HG02973 (cell line): ENCODE data around the gene WRAP53.
"Not testable (repeated sequence)": the region's sequence is repeated elsewhere in the genome, so short reads cannot be mapped to it uniquely, and the experiment has no call there.

Source experiments
- ATAC-seq: cut with Tn5 transposase; IDR thresholded peaks from one replicate; pipeline ENCODE4 v1.9.1; 2021; ENCODE audit warnings: moderate library complexity; ENCODE audit not compliant: unreplicated experiment

Gene WRAP53

GRCh38 chr17:7687908-7688807, at the start of gene WRAP53:
TSS of gene WRAP53 (plus strand) at chr17:7688477. CDS start at chr17:7688649, 172 bp downstream.
- peak; percentile 56 for ATAC-seq

GRCh38 chr17:7640783-7641182, 47.5 kb upstream of the WRAP53 start:
- ATAC-seq, result no peak

DNA sequence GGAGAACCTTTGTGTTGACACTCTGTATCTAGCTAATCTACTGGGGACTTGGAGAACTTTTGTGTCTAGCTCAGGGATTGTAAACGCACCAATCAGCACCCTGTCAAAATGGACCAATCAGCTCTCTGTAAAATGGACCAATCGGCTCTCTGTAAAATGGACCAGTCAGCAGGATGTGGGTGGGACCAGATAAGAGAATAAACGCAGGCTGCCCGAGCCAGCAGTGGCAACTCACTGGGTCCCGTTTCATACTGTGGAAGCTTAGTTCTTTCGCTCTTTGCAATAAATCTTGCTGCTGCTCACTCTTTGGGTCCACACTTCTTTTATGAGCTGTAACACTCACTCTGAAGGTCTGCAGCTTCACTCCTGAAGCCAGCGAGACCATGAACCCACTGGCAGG, 46.6 kb upstream of the WRAP53 start:
- ATAC-seq, result not testable (repeated sequence)

DNA sequence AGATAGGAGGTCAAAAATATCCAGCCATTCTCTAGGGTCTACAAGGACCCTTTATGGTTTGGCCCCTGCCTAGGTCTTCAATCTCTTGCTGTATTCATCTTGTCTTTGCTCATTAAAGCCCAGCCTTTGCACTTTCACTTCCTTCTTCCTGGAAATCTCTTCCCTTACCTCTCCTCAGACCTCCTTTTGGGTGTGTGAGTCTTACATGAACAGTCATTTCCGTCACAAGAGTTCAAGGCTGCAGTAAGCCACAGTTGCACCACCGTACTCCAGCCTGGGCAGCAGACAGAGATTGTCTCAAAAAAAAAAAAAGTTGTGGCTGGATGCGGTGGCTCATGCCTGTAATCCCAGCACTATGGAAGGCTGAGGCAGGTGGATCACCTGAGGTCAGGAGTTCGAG, 43.5 kb upstream of the WRAP53 start:
- no peak for ATAC-seq

DNA sequence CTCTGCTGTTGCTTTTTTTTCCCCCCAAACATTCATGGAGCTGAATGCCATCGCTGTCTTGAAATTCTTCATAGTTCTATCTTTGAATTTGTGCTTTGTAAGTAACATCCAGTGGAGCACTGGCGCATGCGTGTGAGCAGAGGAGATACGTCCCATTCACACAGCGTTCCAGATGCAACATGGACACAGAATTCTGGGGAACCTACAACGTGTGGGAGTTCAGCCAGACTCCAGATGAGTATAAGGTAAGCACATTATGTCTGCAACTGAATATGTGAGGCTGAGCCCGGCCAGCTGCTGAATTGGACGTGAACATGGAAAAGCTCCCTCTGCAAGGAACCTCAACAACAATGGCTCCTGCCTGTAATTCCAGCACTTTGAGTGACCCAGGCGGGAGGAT, 41.8 kb upstream of the WRAP53 start:
- ATAC-seq, result no peak

DNA sequence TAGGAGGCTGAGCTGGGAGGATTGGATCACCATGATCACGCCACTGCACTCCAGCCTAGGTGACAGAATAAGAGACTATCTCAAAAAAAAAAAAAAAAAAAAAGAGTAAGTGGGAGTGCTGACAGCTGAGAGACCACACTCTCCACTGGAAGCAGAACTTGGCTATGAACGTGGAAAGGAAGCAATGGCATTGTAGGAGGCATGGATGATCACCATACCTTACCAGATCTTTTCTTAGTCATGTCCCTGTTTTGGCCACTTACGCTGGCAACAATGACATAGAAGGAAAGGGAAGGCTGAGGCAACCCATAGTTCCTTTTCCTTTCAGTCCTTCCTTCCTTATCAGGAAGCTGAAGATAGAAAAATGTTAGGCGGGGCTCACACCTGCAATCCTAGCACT, 41.3 kb upstream of the WRAP53 start:
- ATAC-seq, result no peak

GRCh38 chr17:7650509-7651096, 37.7 kb upstream of the WRAP53 start, which contains the start of gene ATP1B2:
TSS of gene ATP1B2 (plus strand) at chr17:7650926. CDS start at chr17:7651519, 593 bp downstream.
- no peak for ATAC-seq

- no peak for ATAC-seq
These were observed 37.1 kb upstream of the WRAP53 start for GRCh38 chr17:7651097-7651664.

GRCh38 chr17:7651665-7652387, 36.5 kb upstream of the WRAP53 start:
- no peak for ATAC-seq

DNA sequence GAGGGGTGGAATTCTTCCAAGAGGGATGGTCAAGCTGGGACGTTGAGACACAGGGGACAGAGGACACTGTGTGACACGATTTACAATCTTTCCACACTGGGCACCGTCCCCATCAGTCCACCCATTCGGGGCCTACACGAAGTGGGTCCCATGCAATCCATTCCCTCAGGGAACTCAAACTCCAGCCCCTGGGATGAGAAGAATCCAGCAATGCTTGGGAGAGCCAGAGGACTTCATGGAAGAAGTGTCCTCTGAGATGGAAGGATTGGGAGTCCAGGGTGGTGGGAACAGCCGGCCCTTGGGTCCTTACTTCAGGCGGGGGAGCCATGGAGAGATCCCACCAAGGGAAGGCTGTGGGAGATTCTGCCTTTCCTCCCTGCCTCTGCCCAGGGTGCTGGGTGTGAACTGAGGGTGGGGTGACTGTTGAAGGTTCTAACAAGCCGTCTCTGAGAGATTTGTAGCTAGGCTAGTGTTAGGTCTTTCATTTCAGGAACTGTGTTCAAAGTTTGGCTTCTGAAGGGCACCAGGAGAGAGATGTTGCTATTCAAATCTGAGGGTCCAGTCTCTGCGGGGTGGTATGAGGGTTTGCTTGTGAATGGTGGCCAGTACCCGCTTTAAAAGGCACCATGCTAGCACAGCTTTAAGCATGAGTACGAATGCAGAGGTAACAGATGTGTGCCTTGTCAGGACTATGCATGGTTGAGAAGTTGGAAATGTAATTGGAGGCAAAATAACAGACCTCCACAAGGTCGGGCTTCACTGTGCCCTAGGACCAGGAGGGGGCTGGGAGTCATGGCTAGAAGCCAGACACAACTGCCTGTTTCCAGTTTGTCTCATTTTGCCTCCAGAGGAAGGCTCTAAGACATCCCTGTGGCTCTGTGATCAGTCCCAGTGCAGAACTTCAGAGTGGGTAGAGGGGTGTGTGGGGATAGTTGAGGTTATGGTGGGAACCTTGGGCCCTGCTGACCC, 35.6 kb upstream of the WRAP53 start:
- ATAC-seq, result no peak

- ATAC-seq, result no peak
These were observed 33.3 kb upstream of the WRAP53 start for GRCh38 chr17:7654832-7655540.

GRCh38 chr17:7655541-7655840, 32.8 kb upstream of the WRAP53 start:
- no peak for ATAC-seq

- no peak for ATAC-seq
These were observed 31.2 kb upstream of the WRAP53 start for GRCh38 chr17:7656958-7657609.

- ATAC-seq, result no peak
These were observed 20.4 kb upstream of the WRAP53 start for GRCh38 chr17:7667656-7668406.

- ATAC-seq, result no peak
These were observed 19.8 kb upstream of the WRAP53 start for GRCh38 chr17:7668482-7668881.

DNA sequence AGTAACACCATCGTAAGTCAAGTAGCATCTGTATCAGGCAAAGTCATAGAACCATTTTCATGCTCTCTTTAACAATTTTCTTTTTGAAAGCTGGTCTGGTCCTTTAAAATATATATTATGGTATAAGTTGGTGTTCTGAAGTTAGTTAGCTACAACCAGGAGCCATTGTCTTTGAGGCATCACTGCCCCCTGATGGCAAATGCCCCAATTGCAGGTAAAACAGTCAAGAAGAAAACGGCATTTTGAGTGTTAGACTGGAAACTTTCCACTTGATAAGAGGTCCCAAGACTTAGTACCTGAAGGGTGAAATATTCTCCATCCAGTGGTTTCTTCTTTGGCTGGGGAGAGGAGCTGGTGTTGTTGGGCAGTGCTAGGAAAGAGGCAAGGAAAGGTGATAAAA, 15.0 kb upstream of the WRAP53 start:
- no peak for ATAC-seq

- ATAC-seq, result no peak
These were observed 13.3 kb upstream of the WRAP53 start for GRCh38 chr17:7674934-7675333.

DNA sequence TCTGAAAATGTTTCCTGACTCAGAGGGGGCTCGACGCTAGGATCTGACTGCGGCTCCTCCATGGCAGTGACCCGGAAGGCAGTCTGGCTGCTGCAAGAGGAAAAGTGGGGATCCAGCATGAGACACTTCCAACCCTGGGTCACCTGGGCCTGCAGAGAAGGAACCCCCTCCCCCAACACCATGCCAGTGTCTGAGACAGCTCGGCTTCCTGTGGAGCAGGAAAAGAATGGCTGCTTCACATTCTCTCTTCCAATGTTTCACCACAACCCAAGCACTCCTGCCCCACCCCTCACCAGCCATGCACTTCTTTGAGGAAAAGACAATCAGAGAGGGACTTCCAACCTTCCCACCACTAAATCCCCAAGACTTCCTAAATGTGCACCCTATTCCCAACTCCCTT, 11.7 kb upstream of the WRAP53 start:
- ATAC-seq, result no peak
